ENCODE data around the gene MALSU1.

Gene MALSU1

DNA sequence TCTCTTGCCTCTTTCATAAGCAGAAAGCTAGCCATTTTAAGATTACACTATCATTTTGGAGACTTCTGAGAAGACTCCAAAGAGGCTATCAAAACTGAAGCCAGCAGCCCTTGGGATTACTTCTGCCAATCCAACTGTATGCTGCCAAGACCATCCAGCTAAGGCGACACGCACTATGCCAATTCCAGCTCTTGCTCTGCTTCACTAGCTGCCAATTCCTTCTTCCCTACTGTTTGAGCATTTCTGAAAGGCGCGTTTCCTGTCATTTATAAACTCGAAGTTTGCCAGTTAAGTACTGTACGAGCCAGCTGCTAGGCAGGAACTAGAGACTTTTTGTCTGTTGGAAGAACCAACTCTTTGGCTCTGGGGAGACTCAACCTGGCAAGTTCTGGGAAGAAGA, 36.5 kb downstream of the MALSU1 start:
- Histone ChIP-seq H3K36me3 (ENCODE audit: insufficient read depth, low read length) (no peaks in the 10 kb centered on the region), H3K27me3 (ENCODE audit: insufficient read depth, low read length, poor library complexity, severe bottlenecking) (no peaks in the 10 kb centered on the region), H3K4me1 (ENCODE audit: insufficient read depth, low read length, poor library complexity, severe bottlenecking) (no peaks in the 10 kb centered on the region), H3K9me3 (ENCODE audit: insufficient read depth, low read depth, low read length) (no peaks in the 10 kb centered on the region), H2AFZ (ENCODE audit: low read length) (0 out of 2 replicates have a peak overlapping the region, but pooled peaks have one; percentile 41), H4K20me1 (ENCODE audit: insufficient read depth, low read length, poor library complexity, severe bottlenecking) (no peaks in the 10 kb centered on the region), H3F3A (ENCODE audit: low read depth) (no peaks in the 10 kb centered on the region), H3K79me2 (ENCODE audit: insufficient read depth, low read length) (no peaks in the 10 kb centered on the region), H3K9me2 (replicated peaks; ENCODE audit: low read depth, low read length) (no peaks in the 10 kb centered on the region), H3K4me2 (ENCODE audit: low read depth, low read length, poor library complexity, severe bottlenecking) (no peak overlapping the region), H3K4me3 (ENCODE audit: low read length, poor library complexity, severe bottlenecking) (no peak overlapping the region), H3K9ac (ENCODE audit: low read depth, low read length, poor library complexity, severe bottlenecking) (no peak overlapping the region)
- TF ChIP-seq, protein P1, sequence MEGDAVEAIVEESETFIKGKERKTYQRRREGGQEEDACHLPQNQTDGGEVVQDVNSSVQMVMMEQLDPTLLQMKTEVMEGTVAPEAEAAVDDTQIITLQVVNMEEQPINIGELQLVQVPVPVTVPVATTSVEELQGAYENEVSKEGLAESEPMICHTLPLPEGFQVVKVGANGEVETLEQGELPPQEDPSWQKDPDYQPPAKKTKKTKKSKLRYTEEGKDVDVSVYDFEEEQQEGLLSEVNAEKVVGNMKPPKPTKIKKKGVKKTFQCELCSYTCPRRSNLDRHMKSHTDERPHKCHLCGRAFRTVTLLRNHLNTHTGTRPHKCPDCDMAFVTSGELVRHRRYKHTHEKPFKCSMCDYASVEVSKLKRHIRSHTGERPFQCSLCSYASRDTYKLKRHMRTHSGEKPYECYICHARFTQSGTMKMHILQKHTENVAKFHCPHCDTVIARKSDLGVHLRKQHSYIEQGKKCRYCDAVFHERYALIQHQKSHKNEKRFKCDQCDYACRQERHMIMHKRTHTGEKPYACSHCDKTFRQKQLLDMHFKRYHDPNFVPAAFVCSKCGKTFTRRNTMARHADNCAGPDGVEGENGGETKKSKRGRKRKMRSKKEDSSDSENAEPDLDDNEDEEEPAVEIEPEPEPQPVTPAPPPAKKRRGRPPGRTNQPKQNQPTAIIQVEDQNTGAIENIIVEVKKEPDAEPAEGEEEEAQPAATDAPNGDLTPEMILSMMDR (conservative IDR thresholded peaks at IDR 0.05; ENCODE audit: low read length): no peak
- no peak for TF ChIP-seq EZH2phosphoT487 (IDR thresholded peaks at IDR 0.05; ENCODE audit: borderline replicate concordance)

DNA sequence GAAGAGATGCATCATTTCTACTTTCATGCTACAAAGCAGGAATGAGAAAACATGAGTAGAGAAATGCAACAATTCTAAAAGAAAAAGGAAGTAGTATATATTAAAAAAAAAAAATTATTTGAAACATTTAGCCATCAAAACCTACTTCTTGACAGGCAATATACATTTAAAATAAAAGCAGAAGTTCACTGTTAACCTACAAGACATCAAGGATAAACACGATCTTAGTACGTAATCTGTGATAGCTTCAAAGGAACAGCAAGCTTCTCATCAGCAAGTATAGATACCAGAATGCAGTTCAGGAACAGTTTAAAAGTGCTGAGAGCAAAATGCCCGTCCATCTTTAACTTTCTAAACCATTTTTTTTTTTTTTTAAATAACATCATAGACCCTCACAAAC, 36.9 kb downstream of the MALSU1 start:
- Histone ChIP-seq H3K79me2 (ENCODE audit: insufficient read depth, low read length) (no peaks in the 10 kb centered on the region), H3K4me2 (ENCODE audit: low read depth, low read length, poor library complexity, severe bottlenecking) (no peak overlapping the region), H3K36me3 (ENCODE audit: insufficient read depth, low read length) (no peaks in the 10 kb centered on the region), H3K27me3 (ENCODE audit: insufficient read depth, low read length, poor library complexity, severe bottlenecking) (no peaks in the 10 kb centered on the region), H3K4me3 (ENCODE audit: low read length, poor library complexity, severe bottlenecking) (no peak overlapping the region), H4K20me1 (ENCODE audit: insufficient read depth, low read length, poor library complexity, severe bottlenecking) (no peaks in the 10 kb centered on the region), H2AFZ (ENCODE audit: low read length) (0 out of 2 replicates have a peak overlapping the region, but pooled peaks have one; percentile 41), H3K9me3 (ENCODE audit: insufficient read depth, low read depth, low read length) (no peaks in the 10 kb centered on the region), H3K4me1 (ENCODE audit: insufficient read depth, low read length, poor library complexity, severe bottlenecking) (no peaks in the 10 kb centered on the region), H3K9ac (ENCODE audit: low read depth, low read length, poor library complexity, severe bottlenecking) (no peak overlapping the region), H3K9me2 (replicated peaks; ENCODE audit: low read depth, low read length) (no peaks in the 10 kb centered on the region), H3F3A (ENCODE audit: low read depth) (no peaks in the 10 kb centered on the region)
- no peak for TF ChIP-seq EZH2phosphoT487 (IDR thresholded peaks at IDR 0.05; ENCODE audit: borderline replicate concordance)
- TF ChIP-seq, protein P1 (conservative IDR thresholded peaks at IDR 0.05; ENCODE audit: low read length): no peak

DNA sequence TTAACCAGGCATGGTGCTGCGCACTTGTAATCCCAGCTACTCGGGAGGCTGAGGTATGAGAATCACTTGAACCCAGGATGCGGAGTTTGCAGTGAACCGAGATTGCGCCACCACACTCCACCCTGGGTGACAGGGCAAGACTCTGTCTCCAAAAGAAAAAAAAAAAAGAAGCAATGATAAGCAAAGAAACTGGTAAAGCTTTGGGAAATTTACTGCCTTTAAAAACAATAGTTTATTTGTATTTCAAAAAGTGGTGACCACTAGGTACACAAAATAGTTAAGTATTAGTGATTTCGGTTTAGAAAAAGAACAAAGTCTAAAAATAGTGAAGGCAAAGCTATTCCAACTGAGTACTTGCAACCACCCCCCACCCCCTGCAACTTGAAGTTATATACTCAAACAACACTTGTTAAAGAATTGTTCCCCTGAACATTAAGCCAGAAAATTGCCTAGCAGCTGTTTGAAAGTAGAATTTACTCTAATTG, 37.7 kb downstream of the MALSU1 start:
- Histone ChIP-seq H3K9me3 (ENCODE audit: insufficient read depth, low read depth, low read length) (no peaks in the 10 kb centered on the region), H3K4me3 (ENCODE audit: low read length, poor library complexity, severe bottlenecking) (no peak overlapping the region), H3K4me1 (ENCODE audit: insufficient read depth, low read length, poor library complexity, severe bottlenecking) (no peaks in the 10 kb centered on the region), H3K27me3 (ENCODE audit: insufficient read depth, low read length, poor library complexity, severe bottlenecking) (no peaks in the 10 kb centered on the region), H3F3A (ENCODE audit: low read depth) (no peaks in the 10 kb centered on the region), H3K79me2 (ENCODE audit: insufficient read depth, low read length) (no peaks in the 10 kb centered on the region), H3K9ac (ENCODE audit: low read depth, low read length, poor library complexity, severe bottlenecking) (no peak overlapping the region), H2AFZ (ENCODE audit: low read length) (no peak overlapping the region), H3K36me3 (ENCODE audit: insufficient read depth, low read length) (no peaks in the 10 kb centered on the region), H3K9me2 (replicated peaks; ENCODE audit: low read depth, low read length) (no peaks in the 10 kb centered on the region), H4K20me1 (ENCODE audit: insufficient read depth, low read length, poor library complexity, severe bottlenecking) (no peaks in the 10 kb centered on the region), H3K4me2 (ENCODE audit: low read depth, low read length, poor library complexity, severe bottlenecking) (no peak overlapping the region)
- TF ChIP-seq, protein P1 (conservative IDR thresholded peaks at IDR 0.05; ENCODE audit: low read length): no peak
- TF ChIP-seq EZH2phosphoT487 (IDR thresholded peaks at IDR 0.05; ENCODE audit: borderline replicate concordance): no peak

All from Loucy (cell line).